Measurements from ENCODE around the gene ESRRG. TPM values are rescaled to one million over a fixed set of nuclear protein-coding genes. Genes with fewer than 3 reads are reported as not detected.

Gene ESRRG
- total and polyA plus RNA-seq, 7 donors, result under 0.01 to 0.71 (median 0.33) TPM

DNA sequence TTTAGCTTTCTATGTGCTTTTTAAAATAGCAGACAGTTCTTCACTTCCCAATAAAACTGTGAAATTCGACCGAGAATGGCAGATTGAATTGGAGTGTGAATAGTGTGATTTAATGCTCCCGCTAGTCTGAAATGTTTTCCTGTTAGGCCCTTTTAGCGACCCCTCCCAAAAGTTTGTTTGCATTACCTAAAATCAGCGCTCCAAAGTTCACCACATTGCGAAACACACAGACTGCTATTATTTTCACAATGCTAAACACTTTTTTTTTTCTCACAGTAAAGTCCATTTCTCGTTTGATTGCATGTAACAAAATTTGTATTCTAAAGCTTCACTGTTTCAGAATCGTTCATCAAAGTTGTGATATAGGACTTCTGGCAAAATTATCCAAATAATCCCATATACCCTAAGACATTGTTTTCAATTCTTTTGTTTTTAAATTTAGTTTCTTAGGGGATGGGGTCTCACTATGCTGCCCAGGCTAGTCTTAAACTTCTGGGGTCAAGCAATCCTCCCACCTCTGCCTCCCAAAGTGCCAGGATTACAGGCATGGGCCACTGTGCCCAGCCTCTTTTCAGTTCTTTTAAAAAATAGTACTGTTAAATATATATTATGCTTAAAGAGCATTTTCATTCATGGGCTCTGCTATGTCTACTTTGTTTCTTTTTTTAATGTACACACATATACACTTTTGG, 223.5 kb downstream of the ESRRG start:
- Histone ChIP-seq H3K4me3 (no peak overlapping the region), H3K36me3 (no peaks in the 10 kb centered on the region), H3K27me3 (no peaks in the 10 kb centered on the region), H3K9me3 (no peaks in the 10 kb centered on the region), H3K27ac (no peak overlapping the region), H3K4me1 (no peaks in the 10 kb centered on the region)
- 14 to 59% methylated on average over 8 of the region's 8 CpGs for WGBS, 2 donors
- intact Hi-C loops (cut with DNase I), result no loop called here
- no peak for DNase-seq
- TF ChIP-seq EP300 (IDR thresholded peaks at IDR 0.05) (no peak), POLR2A (IDR thresholded peaks at IDR 0.05) (no peak), POLR2AphosphoS5 (IDR thresholded peaks at IDR 0.05) (no peak)

DNA sequence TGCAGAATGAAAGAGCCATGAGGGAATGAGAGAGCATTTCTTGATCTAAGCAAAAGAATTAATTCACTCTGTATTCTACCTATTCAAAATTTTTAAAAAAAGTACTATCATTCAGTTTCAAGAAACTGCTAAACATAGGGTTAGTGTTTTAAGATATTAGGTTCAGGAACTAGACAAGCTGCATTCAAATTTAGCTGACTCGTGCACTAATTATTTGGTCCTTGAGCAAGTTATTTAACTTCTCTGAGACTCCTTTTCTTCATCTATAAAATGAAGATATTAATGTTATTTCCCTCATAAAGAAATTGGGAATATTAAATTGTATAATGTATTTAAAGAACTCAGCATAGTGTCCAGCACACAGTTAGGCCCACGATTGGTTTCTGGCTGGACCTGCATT, 225.0 kb downstream of the ESRRG start:
- intact Hi-C loops (cut with DNase I), result no loop called here
- TF ChIP-seq, protein P1, sequence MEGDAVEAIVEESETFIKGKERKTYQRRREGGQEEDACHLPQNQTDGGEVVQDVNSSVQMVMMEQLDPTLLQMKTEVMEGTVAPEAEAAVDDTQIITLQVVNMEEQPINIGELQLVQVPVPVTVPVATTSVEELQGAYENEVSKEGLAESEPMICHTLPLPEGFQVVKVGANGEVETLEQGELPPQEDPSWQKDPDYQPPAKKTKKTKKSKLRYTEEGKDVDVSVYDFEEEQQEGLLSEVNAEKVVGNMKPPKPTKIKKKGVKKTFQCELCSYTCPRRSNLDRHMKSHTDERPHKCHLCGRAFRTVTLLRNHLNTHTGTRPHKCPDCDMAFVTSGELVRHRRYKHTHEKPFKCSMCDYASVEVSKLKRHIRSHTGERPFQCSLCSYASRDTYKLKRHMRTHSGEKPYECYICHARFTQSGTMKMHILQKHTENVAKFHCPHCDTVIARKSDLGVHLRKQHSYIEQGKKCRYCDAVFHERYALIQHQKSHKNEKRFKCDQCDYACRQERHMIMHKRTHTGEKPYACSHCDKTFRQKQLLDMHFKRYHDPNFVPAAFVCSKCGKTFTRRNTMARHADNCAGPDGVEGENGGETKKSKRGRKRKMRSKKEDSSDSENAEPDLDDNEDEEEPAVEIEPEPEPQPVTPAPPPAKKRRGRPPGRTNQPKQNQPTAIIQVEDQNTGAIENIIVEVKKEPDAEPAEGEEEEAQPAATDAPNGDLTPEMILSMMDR (IDR thresholded peaks at IDR 0.05), result no peak
- TF ChIP-seq EP300 (IDR thresholded peaks at IDR 0.05), result no peak
- no peak for TF ChIP-seq POLR2AphosphoS5 (IDR thresholded peaks at IDR 0.05)
- TF ChIP-seq POLR2A (IDR thresholded peaks at IDR 0.05), result no peak

DNA sequence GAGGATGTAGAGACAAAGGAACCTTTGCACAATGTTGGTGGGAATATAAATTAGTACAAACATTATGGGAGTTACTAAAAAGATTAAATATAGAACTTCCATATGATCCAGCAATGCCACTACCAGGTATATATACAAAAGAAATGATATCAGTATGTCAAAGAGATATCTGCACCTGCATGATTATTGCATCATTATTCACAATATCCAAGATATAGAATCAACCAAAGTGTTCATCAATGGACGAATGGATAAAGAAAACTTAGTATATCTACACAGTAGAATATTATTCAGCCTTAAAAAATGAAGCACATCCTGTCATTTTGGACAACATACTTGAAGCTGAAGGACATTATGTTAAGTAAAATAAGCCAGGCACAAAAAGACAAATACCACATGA, 238.2 kb downstream of the ESRRG start:
- intact Hi-C loops (cut with DNase I), result no loop called here
- DNase-seq, result no peak
- no peaks in the 10 kb centered on the region for H3K36me3 ChIP-seq
- no peaks in the 10 kb centered on the region for H3K4me1 ChIP-seq
- H3K4me3 ChIP-seq, result no peak overlapping the region
- no peak overlapping the region for H3K27ac ChIP-seq
- 76 to 79% methylated on average over 1 of the region's 1 CpG for WGBS, 2 donors
- TF ChIP-seq, protein P1 (IDR thresholded peaks at IDR 0.05), result no peak
- no peak for TF ChIP-seq POLR2AphosphoS5 (IDR thresholded peaks at IDR 0.05)
- TF ChIP-seq EP300 (IDR thresholded peaks at IDR 0.05), result no peak
- TF ChIP-seq POLR2A (IDR thresholded peaks at IDR 0.05), result no peak
- no peaks in the 10 kb centered on the region for H3K27me3 ChIP-seq
- H3K9me3 ChIP-seq, result no peaks in the 10 kb centered on the region

More for the DNA sequence above, 225.0 kb downstream of the ESRRG start:
- Histone ChIP-seq H3K36me3 (no peaks in the 10 kb centered on the region), H3K4me1 (no peaks in the 10 kb centered on the region), H3K9me3 (no peaks in the 10 kb centered on the region), H3K27me3 (no peaks in the 10 kb centered on the region), H3K4me3 (no peak overlapping the region), H3K27ac (no peak overlapping the region)
- WGBS, 2 donors, result 86 to 87% methylated on average over 2 of the region's 2 CpGs
- no peak for DNase-seq

DNA sequence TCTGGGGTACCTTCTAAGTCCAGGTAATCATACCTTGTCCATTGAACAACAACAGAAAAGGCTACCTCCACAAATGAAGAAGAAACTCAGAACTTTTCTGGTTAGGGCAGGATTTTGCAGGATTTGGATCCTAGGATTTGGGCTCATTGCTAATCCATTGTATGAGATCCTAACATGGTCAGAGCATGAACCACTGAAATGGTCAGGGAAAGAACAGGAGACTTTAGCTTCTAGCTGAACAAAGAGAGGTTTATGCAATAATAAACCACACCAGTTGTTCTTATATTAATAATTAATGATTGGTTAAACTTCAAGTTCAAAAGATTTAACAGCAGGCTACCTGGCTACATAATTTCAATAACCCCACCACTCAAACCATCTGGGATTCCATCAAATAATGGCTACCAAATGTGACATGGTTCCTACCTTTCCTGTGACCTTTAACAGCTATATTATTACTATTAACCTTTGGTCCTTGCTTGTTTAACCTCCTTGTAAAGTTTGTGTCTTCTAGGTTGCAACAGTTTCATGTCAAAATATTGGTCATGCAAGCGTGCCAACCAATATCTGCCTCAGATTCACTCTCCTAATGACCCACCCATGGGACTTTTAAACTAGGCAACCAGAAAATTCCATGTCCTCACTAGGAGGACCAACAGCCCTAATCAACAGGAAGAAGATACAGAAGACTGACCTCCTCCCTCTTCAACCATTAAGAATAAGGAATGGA, 239.4 kb downstream of the ESRRG start:
- Histone ChIP-seq H3K36me3 (no peaks in the 10 kb centered on the region), H3K4me3 (no peak overlapping the region), H3K9me3 (no peaks in the 10 kb centered on the region), H3K27ac (no peak overlapping the region), H3K4me1 (no peaks in the 10 kb centered on the region), H3K27me3 (no peaks in the 10 kb centered on the region)
- DNase-seq, result no peak
- intact Hi-C loops (cut with DNase I), result no loop called here
- 49 to 80% methylated on average over 1 of the region's 1 CpG for WGBS, 2 donors
- no peak for TF ChIP-seq POLR2A (IDR thresholded peaks at IDR 0.05)
- TF ChIP-seq, protein P1 (IDR thresholded peaks at IDR 0.05), result no peak
- no peak for TF ChIP-seq EP300 (IDR thresholded peaks at IDR 0.05)
- TF ChIP-seq POLR2AphosphoS5 (IDR thresholded peaks at IDR 0.05), result no peak

DNA sequence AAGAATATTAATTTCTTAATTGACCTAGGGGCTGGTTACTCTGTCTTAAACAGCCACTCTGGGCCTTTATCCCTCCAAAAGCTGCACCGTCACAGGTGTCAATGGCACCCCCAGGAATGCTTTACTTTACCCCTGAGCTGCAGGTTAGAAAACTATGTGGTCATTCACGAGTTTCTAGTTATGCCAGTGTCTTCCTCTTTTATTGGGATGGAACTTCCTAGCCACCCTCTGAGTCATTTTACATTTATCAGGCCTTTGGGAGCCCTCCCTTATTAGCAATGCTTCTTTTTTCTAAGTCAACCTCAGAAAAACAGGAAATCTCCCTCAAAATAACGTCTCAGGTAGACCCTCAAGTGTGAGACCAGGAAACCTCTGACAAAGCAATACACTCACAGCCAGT, 240.6 kb downstream of the ESRRG start:
- H3K9me3 ChIP-seq, result no peaks in the 10 kb centered on the region
- WGBS, 2 donors, result 61 to 63% methylated on average over 3 of the region's 3 CpGs
- DNase-seq, result no peak

More for the DNA sequence above, 240.6 kb downstream of the ESRRG start:
- H3K36me3 ChIP-seq, result no peaks in the 10 kb centered on the region
- TF ChIP-seq POLR2AphosphoS5 (IDR thresholded peaks at IDR 0.05) (no peak), POLR2A (IDR thresholded peaks at IDR 0.05) (no peak), EP300 (IDR thresholded peaks at IDR 0.05) (no peak)
- TF ChIP-seq, protein P1 (IDR thresholded peaks at IDR 0.05), result no peak
- H3K27me3 ChIP-seq, result no peaks in the 10 kb centered on the region
- no peak overlapping the region for H3K4me3 ChIP-seq
- H3K4me1 ChIP-seq, result no peaks in the 10 kb centered on the region
- intact Hi-C loops (cut with DNase I), result no loop called here
- no peak overlapping the region for H3K27ac ChIP-seq
